GM12878 (cell line): ENCODE results near the gene SIRT3. TPM values are rescaled to one million over a fixed set of nuclear protein-coding genes. Genes with fewer than 3 reads are reported as not detected.
A peak's percentile ranks its signal among the peaks of the same experiment; 100 is the strongest.

Experiments used
- ATAC-seq: fragments of 200-7000 bp; cut with Tn5 transposase; 3 replicates; pipeline ENCODE4 v1.9.1; 2020; ENCODE audit warnings: mild to moderate bottlenecking, moderate library complexity
- BruUV-seq: library from RNA; stranded (reverse); fragments of 400-500 nt; replicated peaks from 2 replicates; lab custom pipeline; 2021; lab: Mats Ljungman, UMichigan
- CTCF ChIA-PET: fragments of 300-600 bp; sonication (Branson Sonifier 250); formaldehyde crosslinking; extraction: SDS; loops from one replicate; lab custom pipeline; 2021; ENCODE audit warnings: inconsistent platforms; lab: Yijun Ruan, JAX
- POLR2A ChIA-PET: fragments of 350-600 bp; formaldehyde crosslinking; extraction: SDS; loops from one replicate; lab custom pipeline; 2021; ENCODE audit warnings: inconsistent platforms; lab: Charles Lee
- RAD21 ChIA-PET: fragments of 300-600 bp; sonication (Branson Sonifier 250); formaldehyde crosslinking; loops from one replicate; lab custom pipeline; 2023; ENCODE audit warnings: antibody characterized with exemption; ENCODE audit not compliant: unreplicated experiment; lab: Charles Lee
- SMC1A ChIA-PET: fragments of 300-600 bp; sonication (Branson Sonifier 250); formaldehyde crosslinking; loops from one replicate; lab custom pipeline; 2023; ENCODE audit not compliant: unreplicated experiment, uncharacterized antibody; lab: Charles Lee
- DNase-seq: peaks from one replicate; pipeline ENCODE4 v3.0.0-alpha.2; 2011; ENCODE audit warnings: low read depth, low spot score
- FAIRE-seq: peaks from 3 replicates; lab custom pipeline; 2011; peaks lifted over from hg19 to GRCh38; lab: Jason Lieb, UNC
- H2AFZ ChIP-seq: 2 replicates; pipeline ENCODE4 v1.6.0; 2011; ENCODE audit warnings: low read depth, low read length, control low read depth; ENCODE audit not compliant: control insufficient read depth
- H3K27ac ChIP-seq: 2 replicates; pipeline ENCODE4 v1.5.1; 2011; ENCODE audit warnings: control low read depth; ENCODE audit not compliant: control insufficient read depth, insufficient read depth
- H3K27me3 ChIP-seq, 2 experiments: replicated peaks in 1 of 2; 2 replicates each; pipeline versions ENCODE4 v1.6.0 to v1.6.1; 2011; ENCODE audit warnings: low read length in 1 of 2; ENCODE audit not compliant: control insufficient read depth in 2 of 2, insufficient read depth in 2 of 2
- H3K36me3 ChIP-seq, 2 experiments: 2 replicates each; pipeline ENCODE4 v1.5.1; 2011; ENCODE audit warnings: low read length in 1 of 2; ENCODE audit not compliant: control insufficient read depth in 2 of 2, insufficient read depth in 2 of 2
- H3K4me1 ChIP-seq: 2 replicates; pipeline ENCODE4 v1.6.1; 2011; ENCODE audit warnings: mild to moderate bottlenecking, low read length, moderate library complexity, mixed read lengths; ENCODE audit not compliant: control insufficient read depth, insufficient read depth
- H3K4me2 ChIP-seq: 2 replicates; pipeline ENCODE4 v1.6.0; 2011; ENCODE audit warnings: control low read depth; ENCODE audit not compliant: control insufficient read depth, insufficient read depth
- H3K4me3 ChIP-seq: fragments of 200-600 bp; sonication (generic); 2 replicates; pipeline ENCODE4 v1.5.1; 2016
- H3K79me2 ChIP-seq: 2 replicates; pipeline ENCODE4 v1.6.0; 2011; ENCODE audit warnings: low read length; ENCODE audit not compliant: control insufficient read depth, insufficient read depth
- H3K9ac ChIP-seq: 2 replicates; pipeline ENCODE4 v1.8.0; 2011; ENCODE audit warnings: low read length, control low read depth, mixed read lengths; ENCODE audit not compliant: control insufficient read depth, insufficient read depth
- H3K9me3 ChIP-seq: replicated peaks from 3 replicates; pipeline ENCODE4 v1.5.1; 2011; ENCODE audit warnings: mild to moderate bottlenecking, low read length; ENCODE audit not compliant: control insufficient read depth, insufficient read depth
- H4K20me1 ChIP-seq: 2 replicates; pipeline ENCODE4 v1.6.0; 2011; ENCODE audit not compliant: control insufficient read depth, insufficient read depth
- BCL11A ChIP-seq: IDR thresholded peaks from 2 replicates; pipeline ENCODE4 v1.6.1; 2011; ENCODE audit warnings: low read depth, low read length
- CBFB ChIP-seq: IDR thresholded peaks from 2 replicates; pipeline ENCODE4 v1.6.1; 2016; ENCODE audit warnings: antibody characterized with exemption, low read depth
- CBX5 ChIP-seq: sonication (generic); IDR thresholded peaks from 2 replicates; pipeline ENCODE4 v1.6.1; 2016; ENCODE audit warnings: low read depth, moderate library complexity, mild to moderate bottlenecking, inconsistent platforms
- IKZF2 ChIP-seq, 2 experiments: fragments of 450-650 bp; IDR thresholded peaks; 2 replicates each; pipeline ENCODE4 v1.6.1; 2017; ENCODE audit warnings: mild to moderate bottlenecking in 2 of 2, moderate library complexity in 2 of 2
- NBN ChIP-seq: fragments of 450-650 bp; IDR thresholded peaks from 2 replicates; pipeline ENCODE4 v1.6.1; 2016
- NFYA ChIP-seq: IDR thresholded peaks from 2 replicates; pipeline ENCODE4 v1.6.1; 2011; ENCODE audit warnings: low read depth, mild to moderate bottlenecking, low read length, improper control_type of control experiment, borderline replicate concordance
- NR2C1 ChIP-seq: fragments of 450-650 bp; IDR thresholded peaks from 2 replicates; pipeline ENCODE4 v1.6.1; 2017; ENCODE audit warnings: antibody characterized with exemption, mild to moderate bottlenecking, moderate library complexity
- PAX5 ChIP-seq: IDR thresholded peaks from 2 replicates; pipeline ENCODE4 v1.6.1; 2011; ENCODE audit warnings: low read depth, low read length, borderline replicate concordance
- POLR2A ChIP-seq: IDR thresholded peaks from 2 replicates; pipeline ENCODE4 v1.6.1; 2011; ENCODE audit warnings: low read depth, mild to moderate bottlenecking, low read length
- RB1 ChIP-seq: fragments of 450-650 bp; formaldehyde crosslinking; IDR thresholded peaks from 2 replicates; pipeline ENCODE4 v1.6.1; 2017; ENCODE audit warnings: mild to moderate bottlenecking, borderline replicate concordance
- RFX5 ChIP-seq: IDR thresholded peaks from 2 replicates; pipeline ENCODE4 v1.6.1; 2011; ENCODE audit warnings: low read depth, low read length, improper control_type of control experiment
- STAT3 ChIP-seq: IDR thresholded peaks from 2 replicates; pipeline ENCODE4 v1.6.1; 2011; ENCODE audit warnings: low read depth, low read length, improper control_type of control experiment
- TAF1 ChIP-seq: IDR thresholded peaks from 2 replicates; pipeline ENCODE4 v1.6.1; 2011; ENCODE audit warnings: mild to moderate bottlenecking, low read depth, low read length, borderline replicate concordance
- ZSCAN29 ChIP-seq: fragments of 450-650 bp; IDR thresholded peaks from 2 replicates; pipeline ENCODE4 v1.6.1; 2017; ENCODE audit warnings: mild to moderate bottlenecking, moderate library complexity
- WGBS: methylation state at CpG from one replicate; pipeline ENCODE4 v1.1.6; 2016; ENCODE audit warnings: low lambda C conversion rate; ENCODE audit not compliant: insufficient replicate concordance, insufficient coverage; ENCODE audit errors: missing lambda C conversion rate; 5-methylcytosine and 5-hydroxymethylcytosine counted together
- in situ Hi-C: fragments of 300-500 bp; cut with MboI; formaldehyde crosslinking; loops from 9 replicates; pipeline ENCODE4 v1.14.3; 2018; ENCODE audit warnings: mixed read lengths
- intact Hi-C: fragments of 100-400 bp; cut with micrococcal nuclease; formaldehyde crosslinking; loops from one replicate; pipeline ENCODE4 v1.14.2; 2022; ENCODE audit not compliant: unreplicated experiment
- polyA plus RNA-seq, 11 experiments: library from polyadenylated mRNA; depleted of rRNA in 4 of 11; unstranded in 6 of 11; stranded (reverse) in 5 of 11; fragments of >200 nt; fragmentation: Nextera tagmentation in 4 of 11; fragmentation: Illumina TruSeq in 1 of 11; extraction: Ambion mirVana in 4 of 11; extraction: Trizol in 1 of 11; gene quantifications; 1 replicate in 1 of 11; 2 replicates in 10 of 11; pipeline versions ENCODE4 v1.2.1 to v1.2.3, GENCODE V29; 2011 to 2016; ENCODE audit warnings: inconsistent platforms in 2 of 11, missing spikeins in 2 of 11, low read depth in 1 of 11
- total RNA-seq, 4 experiments: library from RNA; depleted of rRNA in 3 of 4; stranded (reverse); fragments of >200 nt in 3 of 4; fragmentation: Illumina TruSeq in 1 of 4; extraction: Trizol in 1 of 4; gene quantifications; 2 replicates each; pipeline versions ENCODE4 v1.2.1 to v1.2.3, GENCODE V29; 2013 to 2021
- TF ChIP-seq, protein P1 (sequence below): IDR thresholded peaks from 2 replicates; pipeline ENCODE4 v1.6.1; 2011; ENCODE audit warnings: borderline replicate concordance, low read depth, mild to moderate bottlenecking, moderate library complexity, low read length; ENCODE audit not compliant: insufficient read depth, poor library complexity, severe bottlenecking
- TF ChIP-seq, protein P2 (sequence below): fragments of 450-650 bp; IDR thresholded peaks from 2 replicates; pipeline ENCODE4 v1.6.1; 2016; ENCODE audit warnings: mild to moderate bottlenecking
- TF ChIP-seq, protein P3 (sequence below): fragments of 450-650 bp; IDR thresholded peaks from 2 replicates; pipeline ENCODE4 v1.6.1; 2018; ENCODE audit warnings: mild to moderate bottlenecking, low read depth, moderate library complexity; ENCODE audit not compliant: partially characterized antibody

SIRT3 gene
- total and polyA plus RNA-seq, 10 of the 15 experiments (the other 5 are each of a cell fraction or from before 2014, with no cell fraction given) = 0.90 to 23.2 (median 12.6) TPM

DNA sequence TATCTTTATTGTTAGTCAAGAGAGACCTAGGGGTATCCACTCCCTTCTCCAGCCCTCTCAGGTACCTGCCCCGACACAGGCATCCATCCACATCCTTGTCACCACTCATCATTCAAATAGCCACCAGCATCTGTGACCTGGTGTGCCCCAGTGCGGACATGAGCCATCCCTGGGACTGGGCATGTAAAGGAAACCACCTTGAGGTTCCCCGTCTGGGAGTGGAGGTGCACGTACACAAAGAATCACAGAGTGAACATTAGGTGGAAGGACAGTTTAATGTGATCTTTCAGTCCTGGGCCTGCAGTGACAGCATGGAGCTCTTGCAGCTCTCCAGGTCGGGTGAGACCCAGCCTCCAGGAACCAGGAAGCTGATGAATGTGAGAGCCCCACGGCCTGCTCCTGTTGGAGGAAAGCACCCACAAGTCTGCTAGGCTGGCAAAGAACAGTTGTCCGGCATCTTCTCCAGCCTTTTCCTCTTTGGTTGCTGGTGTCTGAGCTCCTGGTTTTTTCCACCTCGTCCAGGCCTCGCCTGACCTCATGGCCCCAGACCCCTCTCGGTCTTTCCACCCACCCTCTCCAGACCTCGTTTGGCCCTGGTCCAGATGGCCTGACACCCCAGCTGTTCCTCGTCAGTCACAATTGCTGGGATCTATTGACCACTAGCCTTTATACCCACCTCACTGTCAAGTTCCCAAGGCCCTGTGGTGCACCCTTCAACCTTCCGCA is 17.2 kb upstream of the SIRT3 start (continued):
- TF ChIP-seq NR2C1 (no peak), POLR2A (peak; percentile 55)

DNA sequence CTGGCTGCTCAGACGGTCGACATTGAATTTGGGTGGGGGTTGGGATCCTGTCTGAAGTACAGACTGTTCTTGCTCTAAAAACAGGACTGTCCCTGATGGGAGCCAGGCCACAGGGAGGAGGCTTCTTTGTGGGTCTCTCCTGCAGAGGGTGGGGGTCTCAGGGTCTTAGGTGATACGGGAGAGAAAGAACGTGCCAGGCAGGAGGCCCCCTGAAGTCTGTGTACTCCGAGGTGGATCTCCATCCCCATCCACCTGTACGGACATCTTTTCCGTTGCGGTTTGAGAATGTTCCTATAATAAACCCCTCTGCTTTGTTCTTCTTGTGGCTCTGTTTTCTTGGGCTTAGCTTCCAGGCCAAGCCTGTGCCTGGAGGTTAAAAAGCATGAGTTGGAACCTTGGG is 16.5 kb upstream of the SIRT3 start:
- Histone ChIP-seq H3K9ac (no peak overlapping the region), H4K20me1 (no peaks in the 10 kb centered on the region), H3K27ac (no peak overlapping the region), H2AFZ (no peak overlapping the region), H3K36me3 (peaks cover 17 to 18% of the 10 kb centered on the region in 2 experiments; a peak in 3 of 4 replicates), H3K9me3 (no peaks in the 10 kb centered on the region), H3K4me2 (no peak overlapping the region), H3K27me3 (no peaks in the 10 kb centered on the region), H3K79me2 (no peaks in the 10 kb centered on the region), H3K4me1 (peaks cover 10% of the 10 kb centered on the region), H3K4me3 (no peak overlapping the region)
- WGBS = 94% methylated on average over 8 of the region's 8 CpGs
- intact Hi-C loops (no loop called here), in situ Hi-C loops (loop anchor here (5.0 kb wide), 1 partner anchor 105 kb away; no protein-coding TSS in a partner anchor)
- no TSS peak for BruUV-seq
- ChIA-PET CTCF (interaction anchor here (1.0 to 3.3 kb wide), 2 partner anchors 9 to 14 kb away, joined by 5 to 37 read pairs; no protein-coding TSS in a partner anchor), SMC1A (interaction anchor here (0.9 to 5.6 kb wide), 4 partner anchors 14 to 110 kb away, joined by 3 to 38 read pairs (median 10); partner anchors contain the start of gene PSMD13), POLR2A (no interaction called here), RAD21 (interaction anchor here (1.4 kb wide), 1 partner anchor 113 kb away, joined by 3 read pairs; no protein-coding TSS in a partner anchor)
- FAIRE-seq (no peak), ATAC-seq (no peak), DNase-seq (no peak)
- TF ChIP-seq PAX5 (no peak), CBFB (no peak), CBX5 (no peak), BCL11A (no peak), TAF1 (no peak), IKZF2 (IDR thresholded peaks at IDR 0.05) (no peak), NFYA (no peak), NBN (no peak), RFX5 (no peak), ZSCAN29 (no peak), RB1 (no peak), STAT3 (no peak)
- TF ChIP-seq, protein P1, sequence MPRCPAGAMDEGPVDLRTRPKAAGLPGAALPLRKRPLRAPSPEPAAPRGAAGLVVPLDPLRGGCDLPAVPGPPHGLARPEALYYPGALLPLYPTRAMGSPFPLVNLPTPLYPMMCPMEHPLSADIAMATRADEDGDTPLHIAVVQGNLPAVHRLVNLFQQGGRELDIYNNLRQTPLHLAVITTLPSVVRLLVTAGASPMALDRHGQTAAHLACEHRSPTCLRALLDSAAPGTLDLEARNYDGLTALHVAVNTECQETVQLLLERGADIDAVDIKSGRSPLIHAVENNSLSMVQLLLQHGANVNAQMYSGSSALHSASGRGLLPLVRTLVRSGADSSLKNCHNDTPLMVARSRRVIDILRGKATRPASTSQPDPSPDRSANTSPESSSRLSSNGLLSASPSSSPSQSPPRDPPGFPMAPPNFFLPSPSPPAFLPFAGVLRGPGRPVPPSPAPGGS = no peak
- TF ChIP-seq, protein P2, sequence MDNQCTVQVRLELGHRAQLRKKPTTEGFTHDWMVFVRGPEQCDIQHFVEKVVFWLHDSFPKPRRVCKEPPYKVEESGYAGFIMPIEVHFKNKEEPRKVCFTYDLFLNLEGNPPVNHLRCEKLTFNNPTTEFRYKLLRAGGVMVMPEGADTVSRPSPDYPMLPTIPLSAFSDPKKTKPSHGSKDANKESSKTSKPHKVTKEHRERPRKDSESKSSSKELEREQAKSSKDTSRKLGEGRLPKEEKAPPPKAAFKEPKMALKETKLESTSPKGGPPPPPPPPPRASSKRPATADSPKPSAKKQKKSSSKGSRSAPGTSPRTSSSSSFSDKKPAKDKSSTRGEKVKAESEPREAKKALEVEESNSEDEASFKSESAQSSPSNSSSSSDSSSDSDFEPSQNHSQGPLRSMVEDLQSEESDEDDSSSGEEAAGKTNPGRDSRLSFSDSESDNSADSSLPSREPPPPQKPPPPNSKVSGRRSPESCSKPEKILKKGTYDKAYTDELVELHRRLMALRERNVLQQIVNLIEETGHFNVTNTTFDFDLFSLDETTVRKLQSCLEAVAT = no peak
- TF ChIP-seq, protein P3, sequence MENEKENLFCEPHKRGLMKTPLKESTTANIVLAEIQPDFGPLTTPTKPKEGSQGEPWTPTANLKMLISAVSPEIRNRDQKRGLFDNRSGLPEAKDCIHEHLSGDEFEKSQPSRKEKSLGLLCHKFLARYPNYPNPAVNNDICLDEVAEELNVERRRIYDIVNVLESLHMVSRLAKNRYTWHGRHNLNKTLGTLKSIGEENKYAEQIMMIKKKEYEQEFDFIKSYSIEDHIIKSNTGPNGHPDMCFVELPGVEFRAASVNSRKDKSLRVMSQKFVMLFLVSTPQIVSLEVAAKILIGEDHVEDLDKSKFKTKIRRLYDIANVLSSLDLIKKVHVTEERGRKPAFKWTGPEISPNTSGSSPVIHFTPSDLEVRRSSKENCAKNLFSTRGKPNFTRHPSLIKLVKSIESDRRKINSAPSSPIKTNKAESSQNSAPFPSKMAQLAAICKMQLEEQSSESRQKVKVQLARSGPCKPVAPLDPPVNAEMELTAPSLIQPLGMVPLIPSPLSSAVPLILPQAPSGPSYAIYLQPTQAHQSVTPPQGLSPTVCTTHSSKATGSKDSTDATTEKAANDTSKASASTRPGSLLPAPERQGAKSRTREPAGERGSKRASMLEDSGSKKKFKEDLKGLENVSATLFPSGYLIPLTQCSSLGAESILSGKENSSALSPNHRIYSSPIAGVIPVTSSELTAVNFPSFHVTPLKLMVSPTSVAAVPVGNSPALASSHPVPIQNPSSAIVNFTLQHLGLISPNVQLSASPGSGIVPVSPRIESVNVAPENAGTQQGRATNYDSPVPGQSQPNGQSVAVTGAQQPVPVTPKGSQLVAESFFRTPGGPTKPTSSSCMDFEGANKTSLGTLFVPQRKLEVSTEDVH = no peak
